HG03460 (cell line): ENCODE data around the gene IFT122.
"Not testable (repeated sequence)": the region's sequence is repeated elsewhere in the genome, so short reads cannot be mapped to it uniquely, and the experiment has no call there.

Source experiments
- ATAC-seq: cut with Tn5 transposase; IDR thresholded peaks from one replicate; pipeline ENCODE4 v1.9.1; 2021; ENCODE audit not compliant: unreplicated experiment

Gene IFT122

GRCh38 chr3:129473067-129473768, 33.2 kb downstream of the IFT122 start:
- no peak for ATAC-seq

GRCh38 chr3:129473769-129474152, 33.7 kb downstream of the IFT122 start:
- no peak for ATAC-seq

- no peak for ATAC-seq
Observed at GRCh38 chr3:129474984-129475804, 35.2 kb downstream of the IFT122 start.

- no peak for ATAC-seq
Observed at GRCh38 chr3:129475863-129476262, 35.8 kb downstream of the IFT122 start.

- no peak for ATAC-seq
Observed at GRCh38 chr3:129476586-129476985, 36.6 kb downstream of the IFT122 start.

- not testable (repeated sequence) for ATAC-seq
Observed at GRCh38 chr3:129481225-129481765, 41.3 kb downstream of the IFT122 start.

GRCh38 chr3:129481766-129482332, 41.8 kb downstream of the IFT122 start:
- no peak for ATAC-seq

- ATAC-seq: no peak
Observed at GRCh38 chr3:129482721-129483120, 42.7 kb downstream of the IFT122 start.

GRCh38 chr3:129483870-129484269, 43.8 kb downstream of the IFT122 start:
- ATAC-seq: no peak

- ATAC-seq: not testable (repeated sequence)
Observed at GRCh38 chr3:129485146-129485545, 45.1 kb downstream of the IFT122 start.

GRCh38 chr3:129485721-129486663, 46.0 kb downstream of the IFT122 start:
- ATAC-seq: no peak

GRCh38 chr3:129486664-129487035, 46.6 kb downstream of the IFT122 start:
- no peak for ATAC-seq

- ATAC-seq: no peak
Observed at GRCh38 chr3:129487183-129487867, 47.3 kb downstream of the IFT122 start.

- ATAC-seq: not testable (repeated sequence)
Observed at GRCh38 chr3:129487868-129488335, 47.9 kb downstream of the IFT122 start.

- ATAC-seq: not testable (repeated sequence)
Observed at GRCh38 chr3:129489258-129489657, 49.2 kb downstream of the IFT122 start.

- ATAC-seq: peak; percentile 91
Observed at GRCh38 chr3:129490273-129490675, 50.2 kb downstream of the IFT122 start.

- not testable (repeated sequence) for ATAC-seq
Observed at GRCh38 chr3:129491077-129491476, 51.1 kb downstream of the IFT122 start.

- no peak for ATAC-seq
Observed at GRCh38 chr3:129491794-129492193, 51.8 kb downstream of the IFT122 start.

- ATAC-seq: no peak
Observed at GRCh38 chr3:129492691-129493090, 52.7 kb downstream of the IFT122 start.

GRCh38 chr3:129493206-129493605, 53.2 kb downstream of the IFT122 start:
- no peak for ATAC-seq
